Keratinocyte (primary cell): Measurements from ENCODE around the gene DNALI1. TPM values are rescaled to one million over a fixed set of nuclear protein-coding genes. Genes with fewer than 3 reads are reported as not detected.
"Not testable (repeated sequence)": the region's sequence is repeated elsewhere in the genome, so short reads cannot be mapped to it uniquely, and the experiment has no call there.

Source experiments
- DNase-seq: peaks from one replicate; pipeline ENCODE4 v3.0.0-alpha.2; 2011; ENCODE audit warnings: low read depth, missing footprints, low spot score
- FAIRE-seq: peaks from 2 replicates; lab custom pipeline; 2011; peaks lifted over from hg19 to GRCh38; lab: Jason Lieb, UNC
- H2AFZ ChIP-seq: 2 replicates; pipeline ENCODE4 v1.6.0; 2012; ENCODE audit warnings: low read length, control low read depth, inconsistent platforms; ENCODE audit not compliant: control insufficient read depth
- H3K27ac ChIP-seq: 2 replicates; pipeline ENCODE4 v1.5.1; 2011; ENCODE audit warnings: low read length; ENCODE audit not compliant: control insufficient read depth, insufficient read depth
- H3K27me3 ChIP-seq: 3 replicates; pipeline ENCODE4 v1.6.0; 2011; ENCODE audit warnings: low read length; ENCODE audit not compliant: control insufficient read depth, insufficient read depth; ENCODE audit errors: extremely low read depth
- H3K36me3 ChIP-seq, 2 experiments: 2 replicates in 1 of 2; 3 replicates in 1 of 2; pipeline ENCODE4 v1.5.1; 2011; ENCODE audit warnings: low read length in 2 of 2, mild to moderate bottlenecking in 1 of 2; ENCODE audit not compliant: control insufficient read depth in 2 of 2, insufficient read depth in 2 of 2; ENCODE audit errors: extremely low read depth in 1 of 2
- H3K4me1 ChIP-seq: 3 replicates; pipeline ENCODE4 v1.5.1; 2011; ENCODE audit warnings: low read length; ENCODE audit not compliant: control insufficient read depth, insufficient read depth; ENCODE audit errors: extremely low read depth
- H3K4me2 ChIP-seq: 3 replicates; pipeline ENCODE4 v1.6.0; 2011; ENCODE audit warnings: low read depth, low read length; ENCODE audit not compliant: control insufficient read depth, insufficient read depth; ENCODE audit errors: extremely low read depth
- H3K4me3 ChIP-seq, 3 experiments: fragments of 200-600 bp in 1 of 3; sonication (generic) in 1 of 3; 2 replicates in 2 of 3; 3 replicates in 1 of 3; pipeline ENCODE4 v1.5.1; 2011 to 2016; ENCODE audit warnings: low read length in 3 of 3, mild to moderate bottlenecking in 3 of 3, control low read depth in 2 of 3, inconsistent platforms in 1 of 3, low read depth in 1 of 3, mixed read lengths in 1 of 3, mixed run types in 1 of 3, moderate library complexity in 1 of 3; ENCODE audit not compliant: control insufficient read depth in 2 of 3, insufficient read depth in 2 of 3; ENCODE audit errors: extremely low read depth in 1 of 3
- H3K79me2 ChIP-seq: 2 replicates; pipeline ENCODE4 v1.6.0; 2012; ENCODE audit warnings: low read length; ENCODE audit not compliant: control insufficient read depth, insufficient read depth
- H3K9ac ChIP-seq: 3 replicates; pipeline ENCODE4 v1.6.0; 2011; ENCODE audit warnings: low read length; ENCODE audit not compliant: control insufficient read depth, insufficient read depth; ENCODE audit errors: extremely low read depth
- H3K9me1 ChIP-seq: 3 replicates; pipeline ENCODE4 v1.6.0; 2011; ENCODE audit warnings: low read length; ENCODE audit not compliant: control insufficient read depth, insufficient read depth; ENCODE audit errors: extremely low read depth
- H3K9me3 ChIP-seq: 2 replicates; pipeline ENCODE4 v1.5.1; 2012; ENCODE audit warnings: low read depth, low read length; ENCODE audit not compliant: control insufficient read depth
- H4K20me1 ChIP-seq: 3 replicates; pipeline ENCODE4 v1.6.0; 2011; ENCODE audit warnings: low read length; ENCODE audit not compliant: control insufficient read depth, insufficient read depth; ENCODE audit errors: extremely low read depth
- EZH2 ChIP-seq: IDR thresholded peaks from one replicate; pipeline ENCODE4 v1.6.1; 2012; ENCODE audit warnings: inconsistent platforms, mild to moderate bottlenecking, low read length, moderate library complexity
- dilution Hi-C: fragments of 300-500 bp; cut with MboI; formaldehyde crosslinking; loops from one replicate; pipeline ENCODE4 v1.7.0; 2020; ENCODE audit warnings: low sequenced_read_pairs; ENCODE audit not compliant: extremely low pct_ligation_motif_present
- polyA plus RNA-seq, 5 experiments: library from polyadenylated mRNA; depleted of rRNA in 3 of 5; stranded (reverse) in 3 of 5; stranded (forward) in 1 of 5; unstranded in 1 of 5; fragments of >200 nt; gene quantifications; 1 replicate in 1 of 5; 2 replicates in 3 of 5; 3 replicates in 1 of 5; pipeline versions ENCODE4 v1.2.1 to v1.2.3, GENCODE V29; 2011 to 2012; ENCODE audit warnings: missing spikeins in 2 of 5, low read depth in 1 of 5, low replicate concordance in 1 of 5
- TF ChIP-seq, protein P1 (sequence below), 3 experiments: IDR thresholded peaks in 1 of 3; conservative IDR thresholded peaks in 1 of 3; optimal IDR thresholded peaks in 1 of 3; 2 replicates in 2 of 3; 3 replicates in 1 of 3; pipeline versions ENCODE3 to v1.5.1; 2011; ENCODE audit warnings: low read length in 3 of 3, mild to moderate bottlenecking in 3 of 3, moderate library complexity in 2 of 3, control low read depth in 1 of 3, inconsistent platforms in 1 of 3; ENCODE audit not compliant: insufficient read depth in 2 of 3; ENCODE audit errors: extremely low read depth in 1 of 3

The DNALI1 gene
- polyA plus RNA-seq, 1 donor (not counting 4 experiments of a cell fraction or from before 2014, with no cell fraction given) = 0.14 TPM

DNA sequence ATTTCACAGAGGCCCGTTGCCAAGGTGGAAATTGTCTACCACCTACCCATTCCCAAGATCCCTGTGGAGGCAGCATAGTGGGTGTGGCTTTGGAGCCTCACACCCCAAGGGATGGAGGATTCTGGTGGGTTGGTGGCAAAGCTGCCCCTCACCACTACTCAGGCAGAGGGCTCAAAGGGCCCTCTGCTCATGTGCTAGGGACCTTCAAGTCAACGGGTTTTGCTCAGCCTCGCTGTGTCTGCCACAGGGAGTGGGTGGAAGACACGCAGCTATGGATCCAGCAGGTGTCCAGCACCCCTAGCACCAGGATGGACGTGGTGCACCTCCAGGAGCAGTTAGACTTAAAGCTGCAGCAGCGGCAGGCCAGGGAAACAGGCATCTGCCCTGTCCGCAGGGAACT is 2.3 kb downstream of the DNALI1 start:
- TF ChIP-seq EZH2 = no peak
- TF ChIP-seq, protein P1, sequence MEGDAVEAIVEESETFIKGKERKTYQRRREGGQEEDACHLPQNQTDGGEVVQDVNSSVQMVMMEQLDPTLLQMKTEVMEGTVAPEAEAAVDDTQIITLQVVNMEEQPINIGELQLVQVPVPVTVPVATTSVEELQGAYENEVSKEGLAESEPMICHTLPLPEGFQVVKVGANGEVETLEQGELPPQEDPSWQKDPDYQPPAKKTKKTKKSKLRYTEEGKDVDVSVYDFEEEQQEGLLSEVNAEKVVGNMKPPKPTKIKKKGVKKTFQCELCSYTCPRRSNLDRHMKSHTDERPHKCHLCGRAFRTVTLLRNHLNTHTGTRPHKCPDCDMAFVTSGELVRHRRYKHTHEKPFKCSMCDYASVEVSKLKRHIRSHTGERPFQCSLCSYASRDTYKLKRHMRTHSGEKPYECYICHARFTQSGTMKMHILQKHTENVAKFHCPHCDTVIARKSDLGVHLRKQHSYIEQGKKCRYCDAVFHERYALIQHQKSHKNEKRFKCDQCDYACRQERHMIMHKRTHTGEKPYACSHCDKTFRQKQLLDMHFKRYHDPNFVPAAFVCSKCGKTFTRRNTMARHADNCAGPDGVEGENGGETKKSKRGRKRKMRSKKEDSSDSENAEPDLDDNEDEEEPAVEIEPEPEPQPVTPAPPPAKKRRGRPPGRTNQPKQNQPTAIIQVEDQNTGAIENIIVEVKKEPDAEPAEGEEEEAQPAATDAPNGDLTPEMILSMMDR (optimal IDR thresholded peaks at IDR 0.05 in 1 of 3, IDR thresholded peaks at IDR 0.05 in 1 of 3, conservative IDR thresholded peaks at IDR 0.05 in 1 of 3; ENCODE audit: extremely low read depth in 1 of 3, insufficient read depth in 2 of 3, low read length in 3 of 3) = no peak
- H3K4me3 ChIP-seq = no peak overlapping the region
- dilution Hi-C loops = no loop called here
- H3K4me1 ChIP-seq = peaks cover 8% of the 10 kb centered on the region
- H3K27me3 ChIP-seq = no peaks in the 10 kb centered on the region
- no peak overlapping the region for H3K9ac ChIP-seq
- peaks cover under 1% of the 10 kb centered on the region for H3K79me2 ChIP-seq
- no peak overlapping the region for H3K4me2 ChIP-seq
- no peak overlapping the region for H2AFZ ChIP-seq
- H3K36me3 ChIP-seq = no peaks in the 10 kb centered on the region
- no peaks in the 10 kb centered on the region for H4K20me1 ChIP-seq
- H3K9me1 ChIP-seq = no peaks in the 10 kb centered on the region
- no peak for DNase-seq
- H3K27ac ChIP-seq = no peak overlapping the region
- FAIRE-seq = no peak
- no peaks in the 10 kb centered on the region for H3K9me3 ChIP-seq

DNA sequence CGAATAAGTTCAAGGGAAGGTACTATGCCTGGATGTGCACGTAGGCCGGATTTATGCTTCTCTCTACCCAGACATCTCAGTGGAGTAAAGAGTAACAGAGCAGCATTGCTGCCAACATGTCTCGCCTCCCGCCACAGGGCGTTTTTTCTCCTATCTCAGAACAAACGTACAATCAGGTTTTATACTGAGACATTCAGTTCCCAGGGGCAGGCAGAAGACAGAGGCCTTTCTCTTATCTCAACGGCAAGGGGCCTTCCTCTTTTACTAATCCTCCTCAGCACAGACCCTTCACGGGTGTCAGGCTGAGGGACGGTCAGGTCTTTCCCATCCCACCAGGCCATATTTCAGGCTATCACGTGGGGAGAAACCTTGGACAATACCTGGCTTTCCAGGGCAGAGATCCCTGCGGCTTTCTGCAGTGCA is 3.2 kb downstream of the DNALI1 start:
- DNase-seq, H3K36me3 ChIP-seq, FAIRE-seq, H3K27me3 ChIP-seq, H3K4me2 ChIP-seq, H2AFZ ChIP-seq, H3K9me1 ChIP-seq, H3K27ac ChIP-seq, H3K9me3 ChIP-seq, dilution Hi-C loops, H3K4me1 ChIP-seq, H3K9ac ChIP-seq, H4K20me1 ChIP-seq, H3K4me3 ChIP-seq, H3K79me2 ChIP-seq: not testable (repeated sequence)
